ENCODE results near the gene ERC2. TPM values are rescaled to one million over a fixed set of nuclear protein-coding genes. Genes with fewer than 3 reads are reported as not detected.

The ERC2 gene
- total and polyA plus RNA-seq, 2 donors (not counting 3 experiments of a cell fraction or from before 2014, with no cell fraction given), result 5.6 to 15.5 TPM

DNA sequence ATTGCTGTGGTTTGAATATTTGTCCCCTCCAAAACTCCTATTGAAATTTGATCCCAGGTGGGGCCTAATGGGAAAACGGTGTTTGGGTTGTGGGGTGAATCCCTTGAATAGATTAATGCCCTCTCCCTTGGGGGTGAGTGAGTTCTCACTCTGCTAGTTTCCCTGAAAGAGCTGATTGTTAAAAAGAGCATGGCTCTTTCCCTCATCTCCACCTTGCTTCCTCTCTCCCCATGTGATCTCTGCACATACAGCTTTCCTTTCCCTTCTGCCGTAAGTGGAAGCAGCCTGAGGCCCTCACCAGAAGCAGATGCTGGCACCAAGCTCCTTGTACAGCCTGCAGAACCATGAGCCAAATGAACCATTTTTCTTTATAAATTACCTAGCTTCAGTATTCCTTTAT, 586.3 kb downstream of the ERC2 start:
- CTCF ChIA-PET, result interaction anchor here (0.9 kb wide), 1 partner anchor 370 kb away, joined by 3 read pairs; no protein-coding TSS in a partner anchor
- Histone ChIP-seq H3K9ac (replicated peaks; ENCODE audit: extremely low read depth, insufficient read depth, low read length) (no peak overlapping the region), H3K27ac (ENCODE audit: insufficient read depth, low read depth, low read length) (no peak overlapping the region), H3K4me2 (ENCODE audit: insufficient read depth, low read length) (no peak overlapping the region), H4K20me1 (replicated peaks; ENCODE audit: control insufficient read depth, extremely low read depth, insufficient read depth, low read length) (no peaks in the 10 kb centered on the region), H3K4me1 (ENCODE audit: control insufficient read depth, extremely low read depth, insufficient read depth, low read length) (peaks cover 15% of the 10 kb centered on the region), H3K9me1 (replicated peaks; ENCODE audit: control insufficient read depth, extremely low read depth, insufficient read depth, low read length) (no peaks in the 10 kb centered on the region), H3K9me3 (replicated peaks; ENCODE audit: control insufficient read depth, insufficient read depth, low read length) (no peaks in the 10 kb centered on the region), H3K36me3 (ENCODE audit: control insufficient read depth in 2 of 2, extremely low read depth in 1 of 2, insufficient read depth in 2 of 2, low read length in 2 of 2) (no peaks in the 10 kb centered on the region), H3K79me2 (ENCODE audit: control insufficient read depth, insufficient read depth, low read length) (no peaks in the 10 kb centered on the region), H3K4me3 (replicated peaks in 1 of 3; ENCODE audit: insufficient read depth in 1 of 3, low read depth in 1 of 3, low read length in 3 of 3) (no peak overlapping the region), H3K27me3 (ENCODE audit: control insufficient read depth in 2 of 2, insufficient read depth in 2 of 2, low read length in 2 of 2) (no peaks in the 10 kb centered on the region), H2AFZ (ENCODE audit: low read depth, low read length) (no peak overlapping the region)
- POLR2A ChIA-PET, result no interaction called here
- dilution Hi-C loops (cut with MboI; ENCODE audit: extremely low pct_ligation_motif_present, low sequenced_read_pairs), result no loop called here
- TF ChIP-seq, protein P1, sequence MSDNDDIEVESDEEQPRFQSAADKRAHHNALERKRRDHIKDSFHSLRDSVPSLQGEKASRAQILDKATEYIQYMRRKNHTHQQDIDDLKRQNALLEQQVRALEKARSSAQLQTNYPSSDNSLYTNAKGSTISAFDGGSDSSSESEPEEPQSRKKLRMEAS (IDR thresholded peaks at IDR 0.05; ENCODE audit: insufficient read depth, insufficient read length), result no peak
- TF ChIP-seq FOS (IDR thresholded peaks at IDR 0.05; ENCODE audit: borderline replicate concordance, insufficient read depth, low read length), result no peak
- no peak for TF ChIP-seq POLR2AphosphoS5 (IDR thresholded peaks at IDR 0.05; ENCODE audit: insufficient read depth, low read depth, low read length)
- TF ChIP-seq EZH2 (IDR thresholded peaks at IDR 0.05; ENCODE audit: borderline replicate concordance, low read depth, low read length, severe bottlenecking), result no peak
- TF ChIP-seq MYC (IDR thresholded peaks at IDR 0.05; ENCODE audit: low read depth, low read length), result no peak
- FAIRE-seq, result no peak
- intact Hi-C loops (cut with micrococcal nuclease), result loop anchor here (10.0 kb wide), 1 partner anchor 253 kb away; no protein-coding TSS in a partner anchor
- BruUV-seq (replicated peaks), result no TSS peak
- DNase-seq (ENCODE audit: low read depth, low spot score), result no peak

DNA sequence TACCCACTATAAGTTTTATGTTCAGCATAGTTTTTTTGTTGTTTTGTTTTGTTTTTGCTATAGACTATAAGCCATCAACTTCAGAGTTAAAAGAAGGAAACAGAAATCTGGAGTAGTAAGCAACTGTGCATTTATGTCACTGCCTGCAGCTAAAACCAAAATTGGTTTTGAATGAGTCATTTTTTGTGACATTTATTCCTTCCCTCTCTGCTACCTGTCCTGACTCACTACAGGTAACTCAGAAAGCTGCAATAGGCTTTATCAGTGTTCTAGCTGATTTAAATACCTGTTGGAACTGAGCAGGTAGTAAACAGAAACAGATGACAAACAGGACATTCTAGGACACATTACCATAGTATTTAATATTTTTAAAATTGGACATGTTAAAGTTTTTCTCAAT, 587.9 kb downstream of the ERC2 start:
- Histone ChIP-seq H3K9me1 (replicated peaks; ENCODE audit: control insufficient read depth, extremely low read depth, insufficient read depth, low read length) (no peaks in the 10 kb centered on the region), H3K36me3 (ENCODE audit: control insufficient read depth in 2 of 2, extremely low read depth in 1 of 2, insufficient read depth in 2 of 2, low read length in 2 of 2) (no peaks in the 10 kb centered on the region), H3K4me2 (ENCODE audit: insufficient read depth, low read length) (no peak overlapping the region), H3K79me2 (ENCODE audit: control insufficient read depth, insufficient read depth, low read length) (no peaks in the 10 kb centered on the region), H3K9ac (replicated peaks; ENCODE audit: extremely low read depth, insufficient read depth, low read length) (no peak overlapping the region), H2AFZ (ENCODE audit: low read depth, low read length) (no peak overlapping the region), H3K27me3 (ENCODE audit: control insufficient read depth in 2 of 2, insufficient read depth in 2 of 2, low read length in 2 of 2) (peaks cover 0 to 2% of the 10 kb centered on the region in 2 experiments), H3K27ac (ENCODE audit: insufficient read depth, low read depth, low read length) (no peak overlapping the region), H3K4me1 (ENCODE audit: control insufficient read depth, extremely low read depth, insufficient read depth, low read length) (peaks cover under 1% of the 10 kb centered on the region), H4K20me1 (replicated peaks; ENCODE audit: control insufficient read depth, extremely low read depth, insufficient read depth, low read length) (no peaks in the 10 kb centered on the region), H3K9me3 (replicated peaks; ENCODE audit: control insufficient read depth, insufficient read depth, low read length) (no peaks in the 10 kb centered on the region), H3K4me3 (replicated peaks in 1 of 3; ENCODE audit: insufficient read depth in 1 of 3, low read depth in 1 of 3, low read length in 3 of 3) (no peak overlapping the region)
- dilution Hi-C loops (cut with MboI; ENCODE audit: extremely low pct_ligation_motif_present, low sequenced_read_pairs) (no loop called here), intact Hi-C loops (cut with micrococcal nuclease) (loop anchor here (10.0 kb wide), 1 partner anchor 254 kb away; no protein-coding TSS in a partner anchor)
- DNase-seq (ENCODE audit: low read depth, low spot score), result no peak
- CTCF ChIA-PET, result no interaction called here
- no peak for FAIRE-seq
- no peak for TF ChIP-seq POLR2AphosphoS5 (IDR thresholded peaks at IDR 0.05; ENCODE audit: insufficient read depth, low read depth, low read length)
- no peak for TF ChIP-seq FOS (IDR thresholded peaks at IDR 0.05; ENCODE audit: borderline replicate concordance, insufficient read depth, low read length)
- TF ChIP-seq, protein P2, sequence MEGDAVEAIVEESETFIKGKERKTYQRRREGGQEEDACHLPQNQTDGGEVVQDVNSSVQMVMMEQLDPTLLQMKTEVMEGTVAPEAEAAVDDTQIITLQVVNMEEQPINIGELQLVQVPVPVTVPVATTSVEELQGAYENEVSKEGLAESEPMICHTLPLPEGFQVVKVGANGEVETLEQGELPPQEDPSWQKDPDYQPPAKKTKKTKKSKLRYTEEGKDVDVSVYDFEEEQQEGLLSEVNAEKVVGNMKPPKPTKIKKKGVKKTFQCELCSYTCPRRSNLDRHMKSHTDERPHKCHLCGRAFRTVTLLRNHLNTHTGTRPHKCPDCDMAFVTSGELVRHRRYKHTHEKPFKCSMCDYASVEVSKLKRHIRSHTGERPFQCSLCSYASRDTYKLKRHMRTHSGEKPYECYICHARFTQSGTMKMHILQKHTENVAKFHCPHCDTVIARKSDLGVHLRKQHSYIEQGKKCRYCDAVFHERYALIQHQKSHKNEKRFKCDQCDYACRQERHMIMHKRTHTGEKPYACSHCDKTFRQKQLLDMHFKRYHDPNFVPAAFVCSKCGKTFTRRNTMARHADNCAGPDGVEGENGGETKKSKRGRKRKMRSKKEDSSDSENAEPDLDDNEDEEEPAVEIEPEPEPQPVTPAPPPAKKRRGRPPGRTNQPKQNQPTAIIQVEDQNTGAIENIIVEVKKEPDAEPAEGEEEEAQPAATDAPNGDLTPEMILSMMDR (IDR thresholded peaks at IDR 0.05; ENCODE audit: extremely low read depth in 1 of 2, insufficient read depth in 1 of 2, low read depth in 1 of 2, low read length in 2 of 2), result no peak
- TF ChIP-seq EZH2 (IDR thresholded peaks at IDR 0.05; ENCODE audit: borderline replicate concordance, low read depth, low read length, severe bottlenecking), result no peak
- TF ChIP-seq, protein P1 (IDR thresholded peaks at IDR 0.05; ENCODE audit: insufficient read depth, insufficient read length), result no peak
- TF ChIP-seq GATA2 (IDR thresholded peaks at IDR 0.05; ENCODE audit: insufficient read depth, insufficient read length, low read depth, low read length), result no peak
- no peak for TF ChIP-seq MYC (IDR thresholded peaks at IDR 0.05; ENCODE audit: low read depth, low read length)
- TF ChIP-seq POLR2A (IDR thresholded peaks at IDR 0.05; ENCODE audit: low read depth, low read length), result no peak
- TF ChIP-seq JUN (IDR thresholded peaks at IDR 0.05; ENCODE audit: borderline replicate concordance, insufficient read depth, insufficient read length, low read depth), result no peak
- BruUV-seq (replicated peaks), result no TSS peak
- POLR2A ChIA-PET, result no interaction called here
